NCI-H524 (cell line): ENCODE measurements around the gene SEMA7A.
"Not testable (repeated sequence)": the region's sequence is repeated elsewhere in the genome, so short reads cannot be mapped to it uniquely, and the experiment has no call there.

ENCODE experiments used
- DNase-seq, 2 experiments: peaks; one replicate each; lab custom pipeline; 2025; lab: John Stamatoyannopoulos, UW

SEMA7A gene

GRCh38 chr15:74433592-74434262 lies at the start of gene SEMA7A:
Gene SEMA7A (minus strand): TSS chr15:74433958. CDS start chr15:74433918, 40 bp downstream.
- DNase-seq: peak; percentile 40 to 81

- DNase-seq: no peak
Measured at GRCh38 chr15:74482661-74483060, 48.9 kb upstream of the SEMA7A start.

GRCh38 chr15:74480364-74480763 lies 46.6 kb upstream of the SEMA7A start:
- not testable (repeated sequence) for DNase-seq

- DNase-seq: not testable (repeated sequence)
Measured at GRCh38 chr15:74471621-74472020, 37.9 kb upstream of the SEMA7A start.

- no peak for DNase-seq
Measured at GRCh38 chr15:74470631-74471395, 37.1 kb upstream of the SEMA7A start.

GRCh38 chr15:74468341-74469032 lies 34.7 kb upstream of the SEMA7A start:
- DNase-seq: no peak

GRCh38 chr15:74466570-74466969 lies 32.8 kb upstream of the SEMA7A start:
- DNase-seq: no peak

- no peak for DNase-seq
Measured at GRCh38 chr15:74464897-74465296, 31.1 kb upstream of the SEMA7A start.

- DNase-seq: no peak
Measured at GRCh38 chr15:74464216-74464615, 30.5 kb upstream of the SEMA7A start.

- no peak for DNase-seq
Measured at GRCh38 chr15:74463634-74464033, 29.9 kb upstream of the SEMA7A start.

GRCh38 chr15:74461847-74462511 lies 28.2 kb upstream of the SEMA7A start:
- peak in 1 of 2 experiments; percentile 41 for DNase-seq

- DNase-seq: peak; percentile 99
Measured at GRCh38 chr15:74460871-74461846, 27.4 kb upstream of the SEMA7A start, which contains the start of gene UBL7. Gene UBL7 (minus strand): TSS chr15:74461160. CDS start chr15:74458867, 2,293 bp downstream.

GRCh38 chr15:74460298-74460697 lies 26.5 kb upstream of the SEMA7A start:
- DNase-seq: no peak

GRCh38 chr15:74459798-74460197 lies 26.0 kb upstream of the SEMA7A start:
- not testable (repeated sequence) for DNase-seq

- no peak for DNase-seq
Measured at GRCh38 chr15:74458473-74458872, 24.7 kb upstream of the SEMA7A start.

- DNase-seq: not testable (repeated sequence)
Measured at GRCh38 chr15:74457036-74457435, 23.3 kb upstream of the SEMA7A start.

GRCh38 chr15:74454764-74455500 lies 21.2 kb upstream of the SEMA7A start:
- DNase-seq: no peak

- DNase-seq: no peak
Measured at GRCh38 chr15:74453925-74454763, 20.4 kb upstream of the SEMA7A start.
